SK-N-SH (cell line): ENCODE measurements around the gene DNASE2.

ENCODE experiments used
- CTCF ChIP-seq: fragments of 200-600 bp; sonication (generic); IDR thresholded peaks from 2 replicates; pipeline ENCODE4 v1.6.1; 2017; ENCODE audit warnings: antibody characterized with exemption, mild to moderate bottlenecking, moderate library complexity
- FOXM1 ChIP-seq: IDR thresholded peaks from 2 replicates; pipeline ENCODE4 v1.4.0; 2012; ENCODE audit warnings: low read depth, mild to moderate bottlenecking
- RCOR1 ChIP-seq: fragments of 150-350 bp; IDR thresholded peaks from 2 replicates; pipeline ENCODE4 v1.6.1; 2017; ENCODE audit warnings: antibody characterized with exemption, low read length
- REST ChIP-seq: IDR thresholded peaks from 2 replicates; pipeline ENCODE4 v1.6.1; 2012; ENCODE audit warnings: mild to moderate bottlenecking, low read depth, low read length, moderate library complexity

- TF ChIP-seq REST (no peak), RCOR1 (no peak), CTCF (peak; percentile 48), FOXM1 (no peak)
These were observed 55.8 kb downstream of the DNASE2 start for GRCh38 chr19:12825254-12826131.
